ENCODE measurements around the gene TTC28.

- no peak for TF ChIP-seq POLR2A (IDR thresholded peaks at IDR 0.05; ENCODE audit: low read depth, low read length)
- no peak for TF ChIP-seq CTCF (IDR thresholded peaks at IDR 0.05; ENCODE audit: extremely low read depth in 1 of 2, insufficient read depth in 1 of 2, low read depth in 1 of 2, low read length in 2 of 2)
- no peak for TF ChIP-seq POLR2AphosphoS5 (IDR thresholded peaks at IDR 0.05; ENCODE audit: insufficient read depth, low read depth, low read length)
- no peak for TF ChIP-seq EZH2 (IDR thresholded peaks at IDR 0.05; ENCODE audit: borderline replicate concordance, low read depth, low read length, severe bottlenecking)
- no peak for TF ChIP-seq JUN (IDR thresholded peaks at IDR 0.05; ENCODE audit: borderline replicate concordance, insufficient read depth, insufficient read length, low read depth)
- TF ChIP-seq MAX (IDR thresholded peaks at IDR 0.05; ENCODE audit: insufficient read depth, insufficient read length), result no peak
Observed at GRCh38 chr22:28506150-28506535, 173.5 kb downstream of the TTC28 start.

Data from endothelial cell of umbilical vein (primary cell).